GM12873 (cell line): ENCODE data around the gene GSTM1.

Source experiments
- TF ChIP-seq, protein P1 (sequence below): IDR thresholded peaks from 2 replicates; pipeline ENCODE4 v1.5.1; 2012; ENCODE audit warnings: low read depth, mild to moderate bottlenecking, moderate library complexity, low read length, control low read depth; ENCODE audit not compliant: insufficient read depth; ENCODE audit errors: missing control alignments

GSTM1 gene

DNA sequence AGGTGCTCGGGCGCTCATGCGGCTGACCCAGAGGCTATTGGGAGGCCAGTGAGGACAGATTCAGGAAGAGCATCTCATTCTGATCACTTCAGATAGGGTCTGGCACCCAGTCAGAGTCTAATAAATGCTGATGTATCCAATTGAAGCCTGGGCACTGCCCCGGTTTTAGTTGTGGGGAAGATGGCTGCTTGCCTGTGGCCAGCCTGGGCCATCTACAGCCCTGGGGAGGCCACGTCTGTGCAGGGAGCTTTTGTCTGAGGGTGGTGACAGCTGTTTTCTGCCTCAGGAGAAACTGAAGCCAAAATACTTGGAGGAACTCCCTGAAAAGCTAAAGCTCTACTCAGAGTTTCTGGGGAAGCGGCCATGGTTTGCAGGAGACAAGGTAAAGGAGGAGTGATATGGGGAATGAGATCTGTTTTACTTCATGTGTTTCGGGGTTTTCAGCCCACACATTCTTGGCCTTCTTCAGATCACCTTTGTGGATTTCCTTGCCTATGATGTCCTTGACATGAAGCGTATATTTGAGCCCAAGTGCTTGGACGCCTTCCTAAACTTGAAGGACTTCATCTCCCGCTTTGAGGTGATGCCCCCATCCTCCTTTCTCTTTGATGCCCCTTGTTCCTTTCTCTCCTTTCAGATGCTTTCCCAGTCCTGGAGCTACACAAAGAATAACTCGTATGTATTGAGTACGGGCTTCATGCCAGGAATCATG is 27.2 kb downstream of the GSTM1 start:
- TF ChIP-seq, protein P1, sequence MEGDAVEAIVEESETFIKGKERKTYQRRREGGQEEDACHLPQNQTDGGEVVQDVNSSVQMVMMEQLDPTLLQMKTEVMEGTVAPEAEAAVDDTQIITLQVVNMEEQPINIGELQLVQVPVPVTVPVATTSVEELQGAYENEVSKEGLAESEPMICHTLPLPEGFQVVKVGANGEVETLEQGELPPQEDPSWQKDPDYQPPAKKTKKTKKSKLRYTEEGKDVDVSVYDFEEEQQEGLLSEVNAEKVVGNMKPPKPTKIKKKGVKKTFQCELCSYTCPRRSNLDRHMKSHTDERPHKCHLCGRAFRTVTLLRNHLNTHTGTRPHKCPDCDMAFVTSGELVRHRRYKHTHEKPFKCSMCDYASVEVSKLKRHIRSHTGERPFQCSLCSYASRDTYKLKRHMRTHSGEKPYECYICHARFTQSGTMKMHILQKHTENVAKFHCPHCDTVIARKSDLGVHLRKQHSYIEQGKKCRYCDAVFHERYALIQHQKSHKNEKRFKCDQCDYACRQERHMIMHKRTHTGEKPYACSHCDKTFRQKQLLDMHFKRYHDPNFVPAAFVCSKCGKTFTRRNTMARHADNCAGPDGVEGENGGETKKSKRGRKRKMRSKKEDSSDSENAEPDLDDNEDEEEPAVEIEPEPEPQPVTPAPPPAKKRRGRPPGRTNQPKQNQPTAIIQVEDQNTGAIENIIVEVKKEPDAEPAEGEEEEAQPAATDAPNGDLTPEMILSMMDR: no peak

DNA sequence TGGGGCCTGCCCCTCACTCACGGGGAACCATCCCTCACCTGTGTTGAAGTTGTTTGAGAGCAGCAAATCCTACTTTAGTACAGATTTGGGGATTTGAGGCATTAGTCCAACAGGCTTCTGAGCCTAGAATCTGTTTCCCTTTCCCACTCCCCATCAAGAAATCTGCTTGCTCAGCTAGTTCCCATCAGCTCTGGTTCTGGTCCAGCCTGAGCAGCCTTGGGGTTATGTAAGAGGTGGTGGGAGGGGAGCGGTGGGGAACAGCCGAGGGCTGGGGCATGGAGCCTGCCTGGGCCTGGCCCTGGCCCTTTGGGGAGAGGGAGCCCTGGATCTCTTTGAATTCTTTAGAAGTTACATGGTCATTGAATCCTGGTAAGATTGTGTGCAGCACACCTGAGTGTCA is 28.5 kb downstream of the GSTM1 start:
- TF ChIP-seq, protein P1: no peak

DNA sequence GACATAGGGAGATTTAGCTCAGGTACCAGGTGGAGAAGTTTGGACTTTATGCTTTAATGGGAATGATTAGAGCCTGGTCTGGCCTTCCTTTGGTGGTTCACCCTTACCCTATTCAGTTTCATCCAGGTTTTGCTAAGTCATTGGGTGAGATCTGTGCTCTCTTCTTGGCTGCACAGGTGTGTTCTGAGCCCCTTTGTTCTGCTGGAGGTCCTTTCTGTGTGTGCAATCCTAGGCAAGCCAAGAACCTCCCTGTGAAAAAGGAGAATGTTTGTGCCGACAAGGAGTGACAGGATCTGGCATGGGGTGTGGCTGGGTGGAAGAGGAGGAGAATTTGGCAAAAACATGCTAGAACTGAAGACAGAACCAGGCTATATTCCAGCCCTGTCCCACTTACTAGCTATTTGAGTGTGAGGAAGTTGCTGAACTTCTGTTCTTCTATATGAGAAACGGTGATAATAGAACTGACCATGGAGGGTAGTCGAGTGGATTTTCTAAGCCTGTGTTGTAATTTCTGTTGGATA is 29.0 kb downstream of the GSTM1 start:
- TF ChIP-seq, protein P1: no peak

DNA sequence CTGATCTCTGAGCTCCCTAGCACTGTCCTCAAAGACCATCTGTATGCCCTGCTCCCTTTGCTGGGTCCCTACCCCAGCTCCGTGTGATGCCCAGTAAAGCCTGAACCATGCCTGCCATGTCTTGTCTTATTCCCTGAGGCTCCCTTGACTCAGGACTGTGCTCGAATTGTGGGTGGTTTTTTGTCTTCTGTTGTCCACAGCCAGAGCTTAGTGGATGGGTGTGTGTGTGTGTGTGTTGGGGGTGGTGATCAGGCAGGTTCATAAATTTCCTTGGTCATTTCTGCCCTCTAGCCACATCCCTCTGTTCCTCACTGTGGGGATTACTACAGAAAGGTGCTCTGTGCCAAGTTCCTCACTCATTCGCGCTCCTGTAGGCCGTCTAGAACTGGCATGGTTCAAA is 30.1 kb downstream of the GSTM1 start:
- TF ChIP-seq, protein P1: no peak

DNA sequence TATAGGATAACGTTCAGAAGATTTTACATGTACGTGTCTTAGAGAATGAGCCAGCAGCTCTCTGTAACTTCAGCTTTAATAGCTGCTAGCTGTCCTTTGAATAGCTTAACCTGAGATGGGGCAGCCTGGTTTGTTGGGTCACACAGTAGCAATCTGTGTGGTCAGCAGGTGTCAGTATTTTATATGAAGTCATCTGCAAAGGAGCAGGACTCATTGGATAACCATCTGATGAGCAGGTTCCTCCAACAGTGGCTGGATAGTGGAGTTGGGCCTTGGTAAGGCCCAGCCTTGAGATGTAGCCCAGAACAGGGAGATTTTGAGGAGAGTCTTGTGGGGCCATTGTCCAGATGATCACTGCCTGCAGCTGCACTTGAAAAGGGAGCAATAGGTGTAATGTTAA is 30.9 kb downstream of the GSTM1 start:
- TF ChIP-seq, protein P1: no peak

DNA sequence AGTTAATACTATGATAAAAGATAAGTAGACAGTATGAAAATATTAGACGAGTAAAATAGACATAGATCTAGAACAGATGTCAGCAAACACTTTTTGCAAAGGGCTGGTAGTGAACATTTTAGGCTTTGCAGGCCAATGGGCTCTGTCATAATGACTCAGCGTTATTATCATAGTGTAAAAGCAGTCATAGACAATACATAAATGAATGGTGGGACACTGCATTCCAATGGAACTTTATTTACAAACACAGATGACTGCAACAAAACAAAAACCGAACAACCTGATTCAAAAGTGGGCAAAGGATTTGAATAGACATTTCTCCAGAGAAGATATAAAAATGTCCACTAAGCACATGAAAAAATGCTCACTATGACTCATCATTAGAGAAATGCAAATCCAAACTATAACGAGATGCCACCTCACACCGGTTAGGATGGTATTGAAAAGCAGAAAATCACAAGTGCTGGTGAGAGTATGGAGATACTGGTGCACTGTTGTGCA is 31.8 kb downstream of the GSTM1 start:
- TF ChIP-seq, protein P1: no peak

DNA sequence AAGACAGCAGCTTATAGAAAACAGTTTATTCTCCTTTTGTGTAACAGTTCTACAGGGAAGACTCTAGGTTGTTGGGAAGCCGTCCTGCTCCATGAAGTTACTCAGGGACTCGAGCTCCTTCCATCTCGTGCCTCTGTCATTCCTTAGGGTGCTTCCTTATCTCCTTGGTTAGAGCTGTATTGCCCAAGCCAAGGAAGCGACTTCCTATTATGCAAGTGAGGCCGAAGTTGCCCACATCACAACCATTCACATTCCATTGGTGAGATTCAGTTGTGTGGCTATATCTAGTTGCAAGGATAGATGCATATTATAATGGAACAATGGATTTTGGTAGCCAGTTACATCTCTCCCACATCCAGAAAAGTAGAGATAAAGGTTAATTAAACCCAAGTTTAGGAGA is 33.4 kb downstream of the GSTM1 start:
- TF ChIP-seq, protein P1: no peak
